Epithelial cell of proximal tubule (primary cell): Measurements from ENCODE around the gene PALD1. TPM values are rescaled to one million over a fixed set of nuclear protein-coding genes. Genes with fewer than 3 reads are reported as not detected.

Source experiments
- DNase-seq: peaks from one replicate; pipeline ENCODE4 v3.0.0-alpha.2; 2011; ENCODE audit warnings: low read depth
- H3K4me3 ChIP-seq: 2 replicates; pipeline ENCODE4 v1.5.1; 2011; ENCODE audit warnings: low read depth, mild to moderate bottlenecking, low read length
- total RNA-seq: library from RNA; depleted of rRNA; stranded (reverse); fragments of >200 nt; gene quantifications from 2 replicates; pipeline ENCODE4 v1.2.3, GENCODE V29; 2015
- TF ChIP-seq, protein P1 (sequence below): conservative IDR thresholded peaks from 2 replicates; pipeline ENCODE4 v1.5.1; 2012; ENCODE audit warnings: low read depth, mild to moderate bottlenecking, low read length

The PALD1 gene
- total RNA-seq, 1 donor from 2014 or later, result 3.3 TPM

DNA sequence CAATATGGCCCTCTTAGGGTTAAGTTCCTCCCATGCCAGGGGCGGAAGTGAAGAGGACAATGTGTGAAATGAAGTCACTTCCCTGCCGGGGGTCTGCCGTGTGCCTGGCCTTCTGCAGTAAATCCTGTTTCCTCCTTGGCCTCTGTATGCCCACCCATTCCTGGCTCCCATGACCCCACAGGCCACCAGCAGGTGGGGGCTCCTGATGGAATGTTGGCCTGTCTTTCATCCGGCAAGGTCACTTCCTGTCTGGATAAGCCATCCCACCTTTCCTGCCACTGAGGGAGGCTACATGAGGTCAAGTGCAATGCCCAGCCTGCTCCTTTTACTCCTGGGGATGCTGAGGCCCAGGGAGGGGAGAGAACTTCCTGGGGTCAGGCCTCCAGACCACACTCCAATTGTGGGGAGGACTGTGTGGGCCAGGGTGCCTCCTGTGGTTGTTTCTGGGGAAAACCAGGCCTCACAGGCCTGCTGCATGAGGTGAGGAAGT is 22.3 kb downstream of the PALD1 start:
- DNase-seq, result no peak
- TF ChIP-seq, protein P1, sequence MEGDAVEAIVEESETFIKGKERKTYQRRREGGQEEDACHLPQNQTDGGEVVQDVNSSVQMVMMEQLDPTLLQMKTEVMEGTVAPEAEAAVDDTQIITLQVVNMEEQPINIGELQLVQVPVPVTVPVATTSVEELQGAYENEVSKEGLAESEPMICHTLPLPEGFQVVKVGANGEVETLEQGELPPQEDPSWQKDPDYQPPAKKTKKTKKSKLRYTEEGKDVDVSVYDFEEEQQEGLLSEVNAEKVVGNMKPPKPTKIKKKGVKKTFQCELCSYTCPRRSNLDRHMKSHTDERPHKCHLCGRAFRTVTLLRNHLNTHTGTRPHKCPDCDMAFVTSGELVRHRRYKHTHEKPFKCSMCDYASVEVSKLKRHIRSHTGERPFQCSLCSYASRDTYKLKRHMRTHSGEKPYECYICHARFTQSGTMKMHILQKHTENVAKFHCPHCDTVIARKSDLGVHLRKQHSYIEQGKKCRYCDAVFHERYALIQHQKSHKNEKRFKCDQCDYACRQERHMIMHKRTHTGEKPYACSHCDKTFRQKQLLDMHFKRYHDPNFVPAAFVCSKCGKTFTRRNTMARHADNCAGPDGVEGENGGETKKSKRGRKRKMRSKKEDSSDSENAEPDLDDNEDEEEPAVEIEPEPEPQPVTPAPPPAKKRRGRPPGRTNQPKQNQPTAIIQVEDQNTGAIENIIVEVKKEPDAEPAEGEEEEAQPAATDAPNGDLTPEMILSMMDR, result no peak
- no peak overlapping the region for H3K4me3 ChIP-seq

- no peak overlapping the region for H3K4me3 ChIP-seq
- DNase-seq, result no peak
- TF ChIP-seq, protein P1, result no peak
Observed at GRCh38 chr10:70502406-70502805, 23.8 kb downstream of the PALD1 start.

DNA sequence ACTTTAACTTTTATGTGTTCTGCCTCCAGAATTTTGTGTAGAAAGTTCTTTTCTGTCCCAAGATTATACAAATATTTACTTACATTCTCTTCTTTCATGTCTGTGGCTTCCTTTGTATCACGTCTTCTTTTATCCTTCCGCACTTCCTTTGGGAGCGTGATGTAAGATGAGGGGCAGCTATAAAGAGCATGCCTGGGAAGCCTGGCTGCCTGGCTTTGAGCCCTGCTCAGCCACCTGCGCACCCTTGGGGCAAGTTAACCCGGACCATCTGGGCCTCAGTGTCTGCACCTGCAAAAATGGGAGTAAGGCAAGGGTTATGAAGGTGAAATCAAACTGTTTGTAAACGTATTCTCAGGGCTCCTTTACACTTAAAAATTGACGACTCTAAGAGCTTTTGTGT is 25.2 kb downstream of the PALD1 start:
- TF ChIP-seq, protein P1, result no peak
- DNase-seq, result no peak
- H3K4me3 ChIP-seq, result no peak overlapping the region

- DNase-seq, result no peak
- TF ChIP-seq, protein P1, result no peak
- H3K4me3 ChIP-seq, result no peak overlapping the region
Observed at GRCh38 chr10:70504521-70505358, 26.2 kb downstream of the PALD1 start.

- TF ChIP-seq, protein P1, result no peak
- H3K4me3 ChIP-seq, result no peak overlapping the region
- DNase-seq, result no peak
Observed at GRCh38 chr10:70505908-70506307, 27.3 kb downstream of the PALD1 start.

DNA sequence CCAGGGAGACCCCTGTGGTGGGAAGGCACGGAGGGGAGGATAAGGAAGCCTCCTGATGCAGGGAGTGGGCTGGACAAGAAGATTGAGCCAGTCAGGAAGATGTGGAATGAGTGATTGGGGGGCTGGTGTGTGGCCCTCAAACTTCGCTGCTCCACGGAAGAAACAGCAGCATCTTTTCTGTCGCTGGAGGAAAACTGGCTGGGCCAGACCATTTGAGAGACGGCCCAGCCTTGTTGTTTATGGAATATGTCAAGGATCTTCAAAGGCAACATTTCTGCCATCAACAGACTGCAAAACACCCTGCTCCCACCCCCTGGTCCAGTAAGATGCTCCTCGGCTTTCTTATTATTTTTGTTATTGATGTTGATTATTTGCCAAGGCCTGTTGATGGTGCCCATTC is 29.4 kb downstream of the PALD1 start:
- no peak overlapping the region for H3K4me3 ChIP-seq
- TF ChIP-seq, protein P1, result no peak

More for the DNA sequence above, 29.4 kb downstream of the PALD1 start:
- no peak for DNase-seq
